ENCODE results near the gene CD300A. TPM values are rescaled to one million over a fixed set of nuclear protein-coding genes. Genes with fewer than 3 reads are reported as not detected.
A peak's percentile ranks its signal among the peaks of the same experiment; 100 is the strongest.

Gene CD300A
- total RNA-seq, 2 donors from 2014 or later, result 2.0 to 3.1 TPM

GRCh38 chr17:74431568-74432423, 34.6 kb upstream of the CD300A start, which contains the start of gene GPRC5C:
Gene GPRC5C (plus strand): TSS chr17:74432088. CDS start chr17:74439777, 7,689 bp downstream.
- peak in 3 of 7 experiments; percentile 24 to 37 (median 25) for TF ChIP-seq CTCF (IDR thresholded peaks at IDR 0.05)
- peak; percentile 91 to 95 (median 92) for TF ChIP-seq POLR2A (IDR thresholded peaks at IDR 0.05)
- WGBS, 2 donors, result 0% methylated on average over 3 to 79 of the region's 81 CpGs
- intact Hi-C loops (cut with DNase I), result no loop called here
- DNase-seq (peak; percentile 91 to 96 (median 95)), ATAC-seq (peak; percentile 66)
- H3K27me3 ChIP-seq, result no peaks in the 10 kb centered on the region
- H3K27ac ChIP-seq, result peak within 1 kb of the TSS; percentile 96 to 100 (median 99)
- no peaks in the 10 kb centered on the region for H3K9me3 ChIP-seq
- H3K4me3 ChIP-seq, result peak within 1 kb of the TSS; percentile 21 to 50
- no peaks in the 10 kb centered on the region for H3K36me3 ChIP-seq (replicated peaks in 1 of 2; ENCODE audit: insufficient read depth in 1 of 2, low read depth in 2 of 2)
- peaks cover 80% of the 10 kb centered on the region for H3K4me1 ChIP-seq

GRCh38 chr17:74432424-74432690, 34.1 kb upstream of the CD300A start:
- H3K27ac ChIP-seq, result peak overlapping the region; percentile 96 to 100 (median 99)
- TF ChIP-seq POLR2A (IDR thresholded peaks at IDR 0.05) (no peak), CTCF (IDR thresholded peaks at IDR 0.05) (no peak)
- DNase-seq, result no peak

DNA sequence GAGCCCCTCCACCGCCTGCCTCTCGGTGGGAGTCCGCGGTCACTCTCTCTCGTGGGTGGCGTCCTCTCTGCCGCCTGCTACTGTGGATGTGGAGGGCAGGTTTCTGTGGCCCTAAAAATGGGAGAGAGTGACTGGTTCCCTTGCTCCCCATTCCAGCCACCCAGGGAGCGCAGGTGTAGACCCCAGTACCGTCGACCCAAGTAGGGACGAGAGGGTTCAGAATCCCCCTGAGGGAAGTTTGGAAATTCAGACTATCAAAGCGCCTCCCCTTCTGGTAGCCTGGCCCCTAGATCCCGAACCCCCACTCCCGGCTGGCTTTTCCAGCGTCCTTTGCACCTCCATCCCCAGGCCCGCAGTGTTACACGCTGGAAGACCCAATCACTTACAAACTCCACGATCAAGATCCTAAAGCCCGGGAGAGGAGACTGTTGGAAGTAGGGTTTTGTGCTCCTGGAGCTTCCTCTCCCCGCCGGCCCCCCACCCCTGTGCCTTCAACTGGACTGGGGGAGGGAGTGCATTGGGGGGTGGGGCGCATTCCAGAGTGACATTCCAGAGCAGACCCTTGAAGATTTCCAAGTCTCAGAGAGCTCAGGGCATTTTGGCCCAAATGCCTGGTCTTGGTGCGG, 33.6 kb upstream of the CD300A start:
- H3K4me3 ChIP-seq, result peak overlapping the region; percentile 21 to 50
- H3K27ac ChIP-seq, result peak overlapping the region; percentile 96 to 100 (median 99)
- peaks cover 75% of the 10 kb centered on the region for H3K4me1 ChIP-seq
- ATAC-seq, result no peak
- no peaks in the 10 kb centered on the region for H3K9me3 ChIP-seq
- H3K27me3 ChIP-seq, result no peaks in the 10 kb centered on the region
- TF ChIP-seq POLR2A (IDR thresholded peaks at IDR 0.05), result peak in 1 of 3 donors; percentile 2
- no peak for TF ChIP-seq CTCF (IDR thresholded peaks at IDR 0.05)
- H3K36me3 ChIP-seq (replicated peaks in 1 of 2; ENCODE audit: insufficient read depth in 1 of 2, low read depth in 2 of 2), result no peaks in the 10 kb centered on the region
- DNase-seq, result no peak
- intact Hi-C loops (cut with DNase I), result no loop called here
- 6 to 9% methylated on average over 11 to 23 of the region's 23 CpGs for WGBS, 2 donors

More at GRCh38 chr17:74432424-74432690, 34.1 kb upstream of the CD300A start:
- H3K36me3 ChIP-seq (replicated peaks in 1 of 2; ENCODE audit: insufficient read depth in 1 of 2, low read depth in 2 of 2), result no peaks in the 10 kb centered on the region
- peak overlapping the region; percentile 21 to 50 for H3K4me3 ChIP-seq
- intact Hi-C loops (cut with DNase I), result no loop called here
- ATAC-seq, result no peak
- H3K9me3 ChIP-seq, result no peaks in the 10 kb centered on the region
- 0% methylated on average over 4 of the region's 33 CpGs; no CpG with 5 or more reads in 1 of the 2 donors for WGBS, 2 donors
- no peaks in the 10 kb centered on the region for H3K27me3 ChIP-seq
- peaks cover 80% of the 10 kb centered on the region for H3K4me1 ChIP-seq

- Histone ChIP-seq H3K9me3 (no peaks in the 10 kb centered on the region), H3K36me3 (replicated peaks in 1 of 2; ENCODE audit: insufficient read depth in 1 of 2, low read depth in 2 of 2) (no peaks in the 10 kb centered on the region), H3K4me3 (peak overlapping the region in 1 of 2 donors; percentile 21), H3K4me1 (peaks cover 70% of the 10 kb centered on the region), H3K27me3 (no peaks in the 10 kb centered on the region), H3K27ac (peak overlapping the region; percentile 96 to 100 (median 99))
- DNase-seq, result peak in 3 of 4 donors; percentile 35 to 54 (median 44)
- intact Hi-C loops (cut with DNase I), result no loop called here
- TF ChIP-seq POLR2A (IDR thresholded peaks at IDR 0.05), result peak in 2 of 3 donors; percentile 8 to 18
- peak in 2 of 7 experiments; percentile 12 to 15 for TF ChIP-seq CTCF (IDR thresholded peaks at IDR 0.05)
- 23 to 24% methylated on average over 15 to 17 of the region's 17 CpGs for WGBS, 2 donors
- ATAC-seq, result no peak
Observed at GRCh38 chr17:74433421-74434121, 32.9 kb upstream of the CD300A start.

Measured in body of pancreas (tissue), 4 donors.